Measurements from ENCODE around the gene TMEM250.

The TMEM250 gene

GRCh38 chr9:136081113-136081825 is 37.4 kb downstream of the TMEM250 start:
- peak; percentile 0 for DNase-seq (ENCODE audit: extremely low read depth, insufficient read length)
- no peaks in the 10 kb centered on the region for H3K27me3 ChIP-seq (replicated peaks; ENCODE audit: control insufficient read depth, insufficient read depth, low read length)

DNA sequence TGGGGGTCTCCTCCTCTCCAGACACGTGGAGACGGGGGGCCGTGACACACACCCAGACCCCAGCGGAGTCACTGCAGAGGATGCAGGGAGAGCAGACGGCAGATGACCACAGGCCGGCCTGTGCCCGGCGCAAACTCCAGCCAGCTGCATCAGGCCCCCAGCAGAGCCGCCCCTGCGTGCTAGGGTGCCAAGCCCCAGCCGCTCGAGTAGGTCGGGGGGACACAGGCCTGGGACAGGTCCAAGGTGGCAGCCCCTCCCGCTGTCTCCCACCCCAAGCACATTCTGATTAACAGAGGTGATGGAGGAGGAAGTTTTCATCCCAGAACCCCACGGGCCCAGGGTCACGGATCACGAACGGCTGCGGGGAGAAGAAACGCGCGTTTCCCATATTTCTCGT is 38.0 kb downstream of the TMEM250 start:
- Histone ChIP-seq H3K4me3 (replicated peaks; ENCODE audit: low read depth, low read length) (no peak overlapping the region), H3K27me3 (replicated peaks; ENCODE audit: control insufficient read depth, insufficient read depth, low read length) (no peaks in the 10 kb centered on the region), H3K36me3 (ENCODE audit: control insufficient read depth, insufficient read depth, low read length) (no peaks in the 10 kb centered on the region)
- peak; percentile 3 for DNase-seq (ENCODE audit: extremely low read depth, insufficient read length)
- no peak for TF ChIP-seq CTCF (IDR thresholded peaks at IDR 0.05; ENCODE audit: insufficient read depth, low read length, poor library complexity, severe bottlenecking)

More at GRCh38 chr9:136081113-136081825, 37.4 kb downstream of the TMEM250 start:
- no peaks in the 10 kb centered on the region for H3K36me3 ChIP-seq (ENCODE audit: control insufficient read depth, insufficient read depth, low read length)
- no peak for TF ChIP-seq CTCF (IDR thresholded peaks at IDR 0.05; ENCODE audit: insufficient read depth, low read length, poor library complexity, severe bottlenecking)
- H3K4me3 ChIP-seq (replicated peaks; ENCODE audit: low read depth, low read length) = no peak overlapping the region

DNA sequence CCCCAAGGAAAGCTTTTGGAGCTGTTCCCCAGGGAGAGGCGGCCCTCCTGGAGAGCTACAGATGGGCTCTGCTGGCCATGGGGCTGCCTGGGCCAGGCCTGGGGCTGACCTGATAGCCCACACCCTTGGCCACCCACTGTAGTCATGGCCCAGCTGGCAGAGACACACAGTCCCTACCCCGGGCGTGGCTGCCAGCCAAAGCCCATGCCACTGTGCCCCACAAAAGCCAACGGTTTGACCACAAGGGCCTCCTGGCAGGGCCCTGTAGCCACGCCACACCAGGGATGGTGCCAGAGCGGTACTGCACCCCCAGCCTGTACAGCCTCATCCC is 38.8 kb downstream of the TMEM250 start:
- H3K27me3 ChIP-seq (replicated peaks; ENCODE audit: control insufficient read depth, insufficient read depth, low read length) = no peaks in the 10 kb centered on the region
- TF ChIP-seq CTCF (IDR thresholded peaks at IDR 0.05; ENCODE audit: insufficient read depth, low read length, poor library complexity, severe bottlenecking) = no peak

DNA sequence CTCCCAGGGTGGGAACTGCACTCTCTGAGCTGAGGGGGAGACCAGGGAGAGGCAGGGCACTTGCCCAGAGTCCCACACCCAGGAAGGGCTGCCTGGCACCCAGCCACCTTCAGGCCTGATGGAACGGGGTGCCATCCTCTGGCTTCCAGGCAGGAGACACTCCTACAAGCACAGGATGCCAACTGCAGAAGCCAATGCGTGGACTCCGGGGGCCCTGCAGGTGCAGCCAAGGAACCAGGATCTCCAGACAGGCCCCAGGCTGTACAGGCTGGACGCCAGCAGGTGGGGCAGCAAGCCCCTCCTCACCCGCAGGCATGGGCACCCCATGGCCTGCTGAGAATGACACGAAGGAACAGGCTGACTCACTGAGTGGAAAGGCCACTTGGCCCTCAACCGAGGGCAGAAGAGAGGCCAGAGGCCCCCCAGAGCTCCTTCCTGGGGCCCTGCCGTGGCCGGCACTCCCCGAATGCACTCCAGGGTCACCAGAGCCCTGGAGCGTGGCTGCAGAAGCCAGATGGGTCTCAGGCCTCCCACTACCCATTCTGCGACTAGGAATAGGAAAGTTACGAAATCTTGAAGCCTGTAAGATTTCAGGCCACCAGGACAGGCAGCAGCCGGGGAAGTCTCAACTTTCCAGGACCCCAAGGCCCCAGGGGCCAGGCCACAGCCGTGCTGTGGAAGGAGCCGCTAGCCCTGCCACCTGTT is 39.3 kb downstream of the TMEM250 start:
- Histone ChIP-seq H3K36me3 (ENCODE audit: control insufficient read depth, insufficient read depth, low read length) (no peaks in the 10 kb centered on the region), H3K4me3 (replicated peaks; ENCODE audit: low read depth, low read length) (no peak overlapping the region), H3K27me3 (replicated peaks; ENCODE audit: control insufficient read depth, insufficient read depth, low read length) (no peaks in the 10 kb centered on the region)
- DNase-seq (ENCODE audit: extremely low read depth, insufficient read length) = peak; percentile 1
- no peak for TF ChIP-seq CTCF (IDR thresholded peaks at IDR 0.05; ENCODE audit: insufficient read depth, low read length, poor library complexity, severe bottlenecking)

More for the DNA sequence above, 38.8 kb downstream of the TMEM250 start:
- Histone ChIP-seq H3K4me3 (replicated peaks; ENCODE audit: low read depth, low read length) (no peak overlapping the region), H3K36me3 (ENCODE audit: control insufficient read depth, insufficient read depth, low read length) (no peaks in the 10 kb centered on the region)
- peak; percentile 0 for DNase-seq (ENCODE audit: extremely low read depth, insufficient read length)

DNA sequence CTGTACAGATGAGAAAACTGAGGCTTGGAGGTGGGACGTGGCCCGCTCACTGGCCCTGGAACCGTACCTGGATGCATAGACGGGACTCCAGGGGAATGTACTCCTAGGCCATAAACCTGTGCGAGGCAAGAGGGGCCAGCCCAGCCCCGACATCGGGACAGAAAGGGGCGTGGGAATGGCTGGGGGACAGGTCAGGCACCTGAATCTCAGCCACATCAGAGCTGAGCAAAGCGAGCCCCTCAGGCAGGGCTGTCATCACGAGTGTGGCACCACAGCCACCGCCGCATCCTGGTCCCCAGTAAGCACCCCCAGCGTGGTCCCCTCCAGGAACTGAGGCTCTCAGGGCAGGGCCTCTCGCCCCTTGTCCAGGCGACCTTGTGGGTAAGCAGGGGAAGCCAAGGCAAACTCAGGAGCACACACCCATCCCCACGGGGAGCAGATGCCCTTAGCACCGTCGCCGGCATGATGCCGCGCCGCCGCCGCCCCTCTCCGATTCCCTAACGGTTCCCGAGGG is 40.1 kb downstream of the TMEM250 start:
- no peaks in the 10 kb centered on the region for H3K27me3 ChIP-seq (replicated peaks; ENCODE audit: control insufficient read depth, insufficient read depth, low read length)
- peak; percentile 4 for DNase-seq (ENCODE audit: extremely low read depth, insufficient read length)
- no peak for TF ChIP-seq CTCF (IDR thresholded peaks at IDR 0.05; ENCODE audit: insufficient read depth, low read length, poor library complexity, severe bottlenecking)
- no peaks in the 10 kb centered on the region for H3K36me3 ChIP-seq (ENCODE audit: control insufficient read depth, insufficient read depth, low read length)
- H3K4me3 ChIP-seq (replicated peaks; ENCODE audit: low read depth, low read length) = no peak overlapping the region
